HepG2 (cell line): Measurements from ENCODE around the gene WEE1. TPM values are rescaled to one million over a fixed set of nuclear protein-coding genes. Genes with fewer than 3 reads are reported as not detected.

Experiments
- CCAR2 ChIP-seq: fragments of 200-400 bp; formaldehyde crosslinking; optimal IDR thresholded peaks from 2 replicates; pipeline ENCODE3; 2018; ENCODE audit warnings: low read depth, mild to moderate bottlenecking, low read length, moderate library complexity
- CTCF ChIP-seq: sonication (generic); formaldehyde crosslinking; IDR thresholded peaks from 2 replicates; pipeline ENCODE4 v1.5.0; 2020; ENCODE audit warnings: mild to moderate bottlenecking, missing genetic modification reagents, moderate library complexity
- FOSL2 ChIP-seq: sonication (generic); formaldehyde crosslinking; IDR thresholded peaks from 2 replicates; pipeline ENCODE4 v1.4.0; 2020; ENCODE audit warnings: missing genetic modification reagents
- GPBP1L1 ChIP-seq: sonication (generic); formaldehyde crosslinking; IDR thresholded peaks from 2 replicates; pipeline ENCODE4 v1.5.0; 2020; ENCODE audit warnings: mild to moderate bottlenecking, missing genetic modification reagents
- KDM2A ChIP-seq: sonication (generic); formaldehyde crosslinking; IDR thresholded peaks from 2 replicates; pipeline ENCODE4 v1.4.0; 2020; ENCODE audit warnings: low read depth, missing genetic modification reagents, borderline replicate concordance
- PATZ1 ChIP-seq: sonication (generic); formaldehyde crosslinking; IDR thresholded peaks from 2 replicates; pipeline ENCODE4 v1.4.0; 2020; ENCODE audit warnings: missing genetic modification reagents
- PRDM15 ChIP-seq: sonication (generic); formaldehyde crosslinking; IDR thresholded peaks from 2 replicates; pipeline ENCODE4 v1.4.0; 2020; ENCODE audit warnings: missing genetic modification reagents
- STAT6 ChIP-seq: sonication (generic); formaldehyde crosslinking; IDR thresholded peaks from 2 replicates; pipeline ENCODE4 v1.4.0; 2020; ENCODE audit warnings: missing genetic modification reagents, mild to moderate bottlenecking, borderline replicate concordance
- YY1 ChIP-seq: IDR thresholded peaks from 2 replicates; pipeline ENCODE4 v1.6.1; 2011; ENCODE audit warnings: low read length, low read depth, moderate library complexity, mild to moderate bottlenecking; ENCODE audit not compliant: insufficient read depth, insufficient replicate concordance
- ZMYM4 ChIP-seq: sonication (generic); formaldehyde crosslinking; IDR thresholded peaks from 2 replicates; pipeline ENCODE4 v1.8.1; 2023; ENCODE audit warnings: mild to moderate bottlenecking, missing genetic modification reagents
- ZNF281 ChIP-seq: sonication (generic); formaldehyde crosslinking; IDR thresholded peaks from 2 replicates; pipeline ENCODE4 v1.4.0; 2020; ENCODE audit warnings: missing genetic modification reagents, borderline replicate concordance
- ZNF317 ChIP-seq: sonication (generic); formaldehyde crosslinking; IDR thresholded peaks from 2 replicates; pipeline ENCODE4 v1.5.0; 2020; ENCODE audit warnings: mild to moderate bottlenecking, missing genetic modification reagents
- ZNF644 ChIP-seq: IDR thresholded peaks from 2 replicates; pipeline ENCODE4 v1.6.1; 2016; ENCODE audit warnings: low read depth
- polyA plus RNA-seq, 8 experiments: library from polyadenylated mRNA; depleted of rRNA in 3 of 8; stranded (reverse) in 7 of 8; unstranded in 1 of 8; fragments of >200 nt; fragmentation: Illumina TruSeq in 4 of 8; extraction: Trizol in 4 of 8; gene quantifications; 2 replicates each; pipeline versions ENCODE4 v1.2.1 to v1.2.3, GENCODE V29; 2011 to 2016; ENCODE audit warnings: low read depth in 4 of 8, missing spikeins in 1 of 8, mixed read lengths in 1 of 8; ENCODE audit not compliant: insufficient read depth in 1 of 8
- total RNA-seq, 5 experiments: library from RNA; depleted of rRNA; stranded (reverse); fragments of >200 nt; fragmentation: Illumina TruSeq; extraction: Trizol; gene quantifications; 2 replicates each; pipeline ENCODE4 v1.2.3, GENCODE V29; 2016; ENCODE audit warnings: low read depth in 1 of 5

WEE1 gene
- total and polyA plus RNA-seq, 2 of the 13 experiments (the other 11 are each of a cell fraction or from before 2014, with no cell fraction given) = 31.4 to 63.7 TPM

GRCh38 chr11:9535189-9535781, 38.2 kb upstream of the WEE1 start (continued):
- peak; percentile 36; the same call in 1 of the 2 replicates for TF ChIP-seq PRDM15 (CRISPR knock-in tag)
- peak; percentile 22; the same call in 1 of the 2 replicates for TF ChIP-seq ZNF281 (CRISPR knock-in tag)
- TF ChIP-seq CCAR2 = no peak
- TF ChIP-seq GPBP1L1 = no peak
- peak; percentile 27 for TF ChIP-seq YY1
- peak; percentile 83 for TF ChIP-seq CTCF (CRISPR knock-in tag)
- TF ChIP-seq PATZ1 (CRISPR knock-in tag) = 0 out of 2 replicates have a peak, but pooled peaks have one; percentile 31
- TF ChIP-seq ZNF644 = 0 out of 2 replicates have a peak, but pooled peaks have one; percentile 26
- TF ChIP-seq STAT6 (CRISPR knock-in tag) = no peak
- peak; percentile 59; the same call in 1 of the 2 replicates for TF ChIP-seq FOSL2 (CRISPR knock-in tag)
- TF ChIP-seq ZNF317 = 0 out of 2 replicates have a peak, but pooled peaks have one; percentile 20
- peak; percentile 54; the same call in 1 of the 2 replicates for TF ChIP-seq ZMYM4
- TF ChIP-seq KDM2A (CRISPR knock-in tag) = peak; percentile 30; the same call in 1 of the 2 replicates
